Right lobe of liver (tissue), 6 donors: ENCODE data around the gene CCT2. TPM values are rescaled to one million over a fixed set of nuclear protein-coding genes. Genes with fewer than 3 reads are reported as not detected.
A peak's percentile ranks its signal among the peaks of the same experiment; 100 is the strongest.

ENCODE experiments used
- ATAC-seq, 4 donors: fragments of 200-7000 bp; cut with Tn5 transposase; one replicate each; pipeline ENCODE4 v1.9.1; 2020; ENCODE audit warnings: mild to moderate bottlenecking in 4 of 4, moderate library complexity in 4 of 4
- DNase-seq, 3 donors: peaks; one replicate each; pipeline ENCODE4 v3.0.0-alpha.2; 2020
- H3K27ac ChIP-seq, 3 donors: fragments of 200-600 bp; one replicate each; pipeline ENCODE4 v1.8.0; 2022
- H3K27me3 ChIP-seq, 2 donors: fragments of 200-600 bp; one replicate each; pipeline ENCODE4 v1.8.0; 2022
- H3K36me3 ChIP-seq, 4 donors: fragments of 200-600 bp; sonication (generic) in 1 of 4; one replicate each; pipeline versions ENCODE4 v1.5.1 to v1.8.0; 2017 to 2022; ENCODE audit warnings: control low read depth in 1 of 4
- H3K4me1 ChIP-seq, 4 donors: fragments of 200-600 bp; sonication (generic) in 1 of 4; one replicate each; pipeline versions ENCODE4 v1.5.1 to v1.8.0; 2017 to 2022; ENCODE audit warnings: control low read depth in 1 of 4
- H3K4me3 ChIP-seq, 3 donors: fragments of 200-600 bp; one replicate each; pipeline ENCODE4 v1.8.0; 2022
- H3K9me3 ChIP-seq, 4 donors: fragments of 200-600 bp; sonication (generic) in 1 of 4; one replicate each; pipeline versions ENCODE4 v1.5.1 to v1.8.0; 2017 to 2022; ENCODE audit warnings: control low read depth in 1 of 4
- CTCF ChIP-seq, 4 donors: fragments of 200-600 bp in 3 of 4; fragments of 450-650 bp in 1 of 4; IDR thresholded peaks; one replicate each; pipeline versions ENCODE4 v1.5.1 to v1.8.0; 2016 to 2022; ENCODE audit warnings: antibody characterized with exemption in 4 of 4, mild to moderate bottlenecking in 2 of 4
- POLR2A ChIP-seq: fragments of 450-650 bp; IDR thresholded peaks from one replicate; pipeline ENCODE4 v1.6.1; 2017; ENCODE audit warnings: antibody characterized with exemption, mild to moderate bottlenecking
- WGBS: methylation state at CpG from one replicate; pipeline ENCODE4 v1.1.6; 2018; ENCODE audit warnings: low coverage, low lambda C conversion rate; ENCODE audit not compliant: insufficient coverage; ENCODE audit errors: missing lambda C conversion rate; 5-methylcytosine and 5-hydroxymethylcytosine counted together
- intact Hi-C, 2 donors: fragments of 100-400 bp; cut with DNase I; formaldehyde crosslinking; loops; one replicate each; pipeline versions ENCODE4 v1.11.2 to v1.14.1; 2022
- total RNA-seq, 6 experiments: library from RNA; depleted of rRNA in 2 of 6; stranded (reverse); fragments of >200 nt in 2 of 6; fragmentation: NEBNext Ultra II Directional in 3 of 6; extraction: Animal tissue kit (Norgen Biotek cat#: 25700) in 3 of 6; gene quantifications; one replicate each; pipeline versions ENCODE4 v1.1.0 to v1.2.4, GENCODE V29; 2016 to 2023
- donor health status: DM: no; HTN: yes; CAD: no.
- donor health status: DM: no; HTN: no; CAD: no.
- donor health status: DM: no; HTN: no; CAD: no.
- donor health status: DM: no; HTN: yes; CAD: no.
- donor health status: DM: no; HTN: yes; CAD: no.

CCT2 gene
- total RNA-seq, 6 experiments from 2014 or later = 39.8 to 81.9 (median 54.3) TPM

GRCh38 chr12:69620077-69620476, 34.8 kb downstream of the CCT2 start:
- intact Hi-C loops = no loop called here
- no peak for TF ChIP-seq CTCF (IDR thresholded peaks at IDR 0.05)
- TF ChIP-seq POLR2A = no peak
- no peak for DNase-seq
- Histone ChIP-seq H3K36me3 (no peaks in the 10 kb centered on the region), H3K4me1 (no peaks in the 10 kb centered on the region), H3K27ac (no peak overlapping the region), H3K4me3 (no peak overlapping the region), H3K9me3 (no peaks in the 10 kb centered on the region), H3K27me3 (no peaks in the 10 kb centered on the region)
- 47% methylated on average over 4 of the region's 4 CpGs for WGBS
- ATAC-seq = no peak

- no peak for ATAC-seq
- Histone ChIP-seq H3K27me3 (no peaks in the 10 kb centered on the region), H3K36me3 (no peaks in the 10 kb centered on the region), H3K9me3 (no peaks in the 10 kb centered on the region), H3K27ac (no peak overlapping the region), H3K4me1 (no peaks in the 10 kb centered on the region), H3K4me3 (no peak overlapping the region)
- intact Hi-C loops = no loop called here
- 87% methylated on average over 2 of the region's 2 CpGs for WGBS
- no peak for DNase-seq
- TF ChIP-seq POLR2A (no peak), CTCF (IDR thresholded peaks at IDR 0.05) (no peak)
Measured at GRCh38 chr12:69620921-69621320, 35.7 kb downstream of the CCT2 start.

GRCh38 chr12:69621551-69621950, 36.3 kb downstream of the CCT2 start:
- Histone ChIP-seq H3K27ac (no peak overlapping the region), H3K27me3 (no peaks in the 10 kb centered on the region), H3K4me1 (no peaks in the 10 kb centered on the region), H3K36me3 (no peaks in the 10 kb centered on the region), H3K4me3 (no peak overlapping the region), H3K9me3 (no peaks in the 10 kb centered on the region)
- no peak for TF ChIP-seq POLR2A
- TF ChIP-seq CTCF (IDR thresholded peaks at IDR 0.05) = no peak
- intact Hi-C loops = no loop called here
- DNase-seq (no peak), ATAC-seq (no peak)
- WGBS = 90% methylated on average over 2 of the region's 2 CpGs

GRCh38 chr12:69623970-69624369, 38.7 kb downstream of the CCT2 start:
- no peaks in the 10 kb centered on the region for H3K27me3 ChIP-seq
- peak in 1 of 4 donors; percentile 34 for ATAC-seq
- no peak overlapping the region for H3K4me3 ChIP-seq
- intact Hi-C loops = no loop called here
- peak in 1 of 3 donors; percentile 48 for DNase-seq
- no peaks in the 10 kb centered on the region for H3K9me3 ChIP-seq
- TF ChIP-seq POLR2A (no peak), CTCF (IDR thresholded peaks at IDR 0.05) (no peak)
- H3K36me3 ChIP-seq = no peaks in the 10 kb centered on the region
- no peak overlapping the region for H3K27ac ChIP-seq
- no peaks in the 10 kb centered on the region for H3K4me1 ChIP-seq
- 88% methylated on average over 8 of the region's 13 CpGs for WGBS

DNA sequence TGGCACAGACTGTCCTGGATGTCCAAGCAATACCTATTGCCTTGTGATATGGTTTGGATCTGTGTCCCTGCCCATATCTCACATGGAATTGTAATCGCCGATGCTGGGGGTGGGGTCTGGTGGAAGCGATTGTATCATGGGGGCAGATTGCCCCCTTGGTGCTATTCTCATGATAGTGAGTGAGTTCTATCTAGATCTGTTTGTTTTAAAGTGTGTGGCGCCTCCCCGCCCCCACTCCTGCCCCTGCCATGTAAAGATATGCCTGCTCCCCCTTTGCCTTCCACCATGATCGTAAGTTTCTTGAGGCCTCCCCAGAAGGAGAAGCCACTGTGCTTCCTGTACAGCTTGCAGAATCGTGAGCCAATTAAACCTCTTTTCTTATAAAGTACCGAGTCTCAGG, 42.2 kb downstream of the CCT2 start:
- no peak for DNase-seq
- intact Hi-C loops = no loop called here
- Histone ChIP-seq H3K27ac (no peak overlapping the region), H3K4me3 (no peak overlapping the region), H3K36me3 (no peaks in the 10 kb centered on the region), H3K9me3 (no peaks in the 10 kb centered on the region), H3K4me1 (no peaks in the 10 kb centered on the region), H3K27me3 (no peaks in the 10 kb centered on the region)
- TF ChIP-seq CTCF (IDR thresholded peaks at IDR 0.05) (no peak), POLR2A (no peak)
- 49% methylated on average over 5 of the region's 8 CpGs for WGBS
- ATAC-seq = no peak
